HG02642 (cell line): Measurements from ENCODE around the gene MKRN1.
"Not testable (repeated sequence)": the region's sequence is repeated elsewhere in the genome, so short reads cannot be mapped to it uniquely, and the experiment has no call there.

Experiments
- ATAC-seq: cut with Tn5 transposase; IDR thresholded peaks from one replicate; pipeline ENCODE4 v1.9.1; 2021; ENCODE audit warnings: mild to moderate bottlenecking; ENCODE audit not compliant: unreplicated experiment, poor library complexity

MKRN1 gene

GRCh38 chr7:140441519-140441918, 37.8 kb downstream of the MKRN1 start:
- no peak for ATAC-seq

- ATAC-seq, result no peak
Measured at GRCh38 chr7:140440593-140440992, 38.7 kb downstream of the MKRN1 start.

DNA sequence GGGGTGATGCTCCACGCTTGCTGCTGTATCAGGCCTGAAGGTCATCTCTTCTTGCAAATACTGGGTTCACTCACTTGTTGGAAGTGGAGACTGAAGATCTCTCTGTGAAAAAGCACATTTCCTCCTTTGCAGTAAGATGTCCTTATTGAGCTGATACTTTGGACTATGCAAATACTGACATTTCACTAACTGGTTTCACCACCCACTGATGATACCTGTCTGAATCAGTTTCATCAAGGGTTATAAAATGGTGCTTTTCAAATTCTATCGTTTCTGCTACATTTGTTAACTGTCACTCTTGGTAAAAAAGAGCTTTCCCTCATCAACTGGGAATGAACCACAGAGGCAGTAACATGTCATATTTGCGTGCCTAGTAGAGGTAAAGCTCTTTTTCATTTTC, 39.9 kb downstream of the MKRN1 start:
- no peak for ATAC-seq

DNA sequence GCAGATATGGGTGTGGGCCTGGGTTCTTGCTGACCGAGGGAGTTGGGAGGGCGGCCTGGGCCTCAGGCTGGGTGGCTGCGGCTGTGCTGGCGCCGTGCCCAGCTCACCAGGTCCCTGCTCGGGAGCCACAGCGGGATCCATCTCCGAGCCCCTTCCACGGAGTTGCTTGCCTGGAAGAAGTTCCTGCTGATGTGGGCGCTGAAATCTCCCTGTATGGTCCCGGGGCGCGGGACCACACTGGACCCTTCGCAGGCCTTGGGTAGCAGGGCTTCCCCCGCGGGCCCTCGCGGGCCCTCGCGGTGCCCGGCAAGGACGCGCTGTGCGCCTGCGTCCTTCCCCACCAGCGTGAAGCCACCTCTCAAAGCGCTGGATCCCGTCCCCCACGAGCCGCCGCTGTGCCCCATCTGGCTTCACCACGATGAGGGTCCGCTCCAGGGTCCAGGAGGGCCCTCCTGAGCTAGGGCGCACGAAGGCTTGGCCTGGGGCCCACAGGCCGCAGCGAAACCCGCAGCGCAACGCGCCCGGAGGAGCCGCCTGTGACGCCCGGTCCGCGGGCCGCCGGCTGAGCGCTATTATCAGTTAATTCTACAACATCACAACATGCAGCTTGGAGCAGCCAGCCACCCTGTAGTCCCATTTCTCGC, 43.9 kb downstream of the MKRN1 start:
- no peak for ATAC-seq

- no peak for ATAC-seq
Measured at GRCh38 chr7:140433396-140433795, 45.9 kb downstream of the MKRN1 start.

DNA sequence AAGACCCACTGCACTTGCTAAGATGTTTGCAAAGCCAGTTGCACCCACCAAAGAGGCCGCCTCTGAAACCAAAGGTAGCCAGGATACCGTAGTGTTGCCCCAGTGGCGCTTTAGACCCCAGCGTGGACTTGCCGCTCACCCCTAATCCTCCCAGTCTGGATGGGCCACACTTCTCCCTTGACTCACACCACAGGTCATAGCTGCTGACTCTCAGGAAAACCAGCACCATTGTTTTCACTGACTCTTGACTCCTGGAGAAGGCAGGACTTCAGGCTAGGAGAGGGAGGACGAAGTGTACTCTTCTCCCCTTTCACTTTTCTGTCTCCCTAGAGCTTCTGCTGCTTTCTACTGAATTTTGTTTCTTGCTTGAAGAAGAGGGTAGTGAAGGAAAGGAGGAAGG, 53.2 kb downstream of the MKRN1 start:
- no peak for ATAC-seq

GRCh38 chr7:140425718-140426117, 53.6 kb downstream of the MKRN1 start:
- no peak for ATAC-seq

DNA sequence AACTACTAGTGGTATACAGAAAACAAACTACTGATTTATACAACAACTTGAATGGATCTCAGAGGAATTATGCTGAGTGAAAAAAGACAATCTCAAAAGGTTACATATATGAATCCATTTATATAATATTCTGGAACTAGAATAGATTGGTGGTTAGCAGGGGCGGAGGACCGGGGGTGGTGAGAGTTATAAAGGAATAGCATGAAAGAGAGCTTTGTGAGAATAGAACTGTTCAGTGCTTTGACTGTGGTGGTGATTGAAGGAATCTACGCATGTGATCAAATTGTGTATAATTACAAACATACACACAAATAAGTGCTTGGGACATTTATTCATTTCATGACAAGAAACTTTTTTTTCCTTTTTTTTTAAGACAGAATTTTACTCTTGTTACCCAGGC, 55.8 kb downstream of the MKRN1 start:
- ATAC-seq, result no peak

DNA sequence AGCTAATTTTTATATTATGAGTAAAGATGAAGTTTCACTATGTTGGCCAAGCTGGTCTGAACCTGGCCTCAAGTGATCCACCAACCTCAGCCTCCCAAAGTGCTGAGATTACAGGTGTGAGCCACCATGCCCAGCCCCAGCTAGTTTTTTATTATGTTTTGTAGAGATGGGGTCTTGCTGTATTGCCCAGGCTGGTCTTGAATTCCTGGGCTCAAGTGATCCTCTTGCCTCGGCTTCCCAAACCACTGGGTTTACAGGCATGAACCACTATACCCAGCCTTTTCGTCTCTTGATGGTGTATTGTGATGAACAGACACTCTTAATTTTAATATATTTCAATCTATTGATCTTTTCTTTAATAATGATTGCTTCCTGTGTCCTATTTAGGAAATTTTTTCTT, 57.8 kb downstream of the MKRN1 start:
- ATAC-seq, result no peak

DNA sequence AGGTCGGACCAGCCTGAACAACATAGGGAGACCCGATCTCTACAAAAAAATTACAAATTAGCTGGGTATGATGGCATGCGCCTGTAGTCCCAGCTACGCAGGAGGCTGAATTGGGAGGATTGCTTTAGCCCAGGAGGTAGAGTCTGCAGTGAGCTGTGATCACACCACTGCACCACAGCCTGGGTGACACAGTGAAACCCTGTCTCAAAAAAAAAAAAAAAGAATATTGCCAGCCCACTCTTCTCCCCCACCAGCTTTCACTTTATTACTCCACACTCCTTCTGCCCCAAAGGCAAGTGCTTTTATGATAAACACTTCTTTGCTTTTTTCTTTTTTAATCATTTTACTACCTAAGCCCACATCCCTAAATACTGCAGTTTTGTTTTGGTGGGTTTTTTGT, 60.7 kb downstream of the MKRN1 start:
- no peak for ATAC-seq

DNA sequence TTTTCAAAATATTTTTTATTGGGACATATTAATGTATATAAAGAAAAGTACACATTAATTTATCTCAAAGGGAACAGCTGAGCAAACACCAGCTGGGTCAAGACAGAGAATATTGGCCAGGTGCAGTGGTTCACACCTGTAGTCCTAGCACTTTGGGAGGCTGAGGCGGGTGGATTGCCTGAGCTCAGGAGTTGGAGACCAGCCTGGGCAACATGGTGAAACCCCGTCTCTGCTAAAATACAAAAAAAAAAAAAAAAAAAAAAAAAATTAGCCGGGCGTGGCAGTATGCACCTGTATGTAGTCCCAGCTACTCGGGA, 61.2 kb downstream of the MKRN1 start:
- ATAC-seq, result not testable (repeated sequence)

- no peak for ATAC-seq
Measured at GRCh38 chr7:140417456-140418155, 61.7 kb downstream of the MKRN1 start.

DNA sequence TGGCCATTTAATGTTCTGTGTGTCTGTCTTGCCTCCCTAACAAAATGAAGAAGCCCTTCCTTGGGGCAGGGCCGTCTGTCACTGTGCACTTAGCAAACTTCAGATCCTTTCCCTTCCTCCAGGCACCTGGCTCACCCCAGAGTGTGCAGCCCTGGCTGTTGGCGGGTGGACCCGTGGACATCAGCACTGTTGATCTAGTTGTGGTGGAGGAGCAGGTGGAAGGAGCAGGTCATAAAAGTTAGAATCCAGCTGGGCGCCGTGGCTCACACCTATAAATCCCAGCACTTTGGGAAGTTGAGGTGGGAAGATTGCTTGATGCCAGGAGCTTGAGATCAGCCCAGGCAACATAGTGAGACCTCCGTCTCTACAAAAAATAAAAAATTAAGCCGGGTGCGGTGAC, 62.7 kb downstream of the MKRN1 start:
- ATAC-seq, result no peak

DNA sequence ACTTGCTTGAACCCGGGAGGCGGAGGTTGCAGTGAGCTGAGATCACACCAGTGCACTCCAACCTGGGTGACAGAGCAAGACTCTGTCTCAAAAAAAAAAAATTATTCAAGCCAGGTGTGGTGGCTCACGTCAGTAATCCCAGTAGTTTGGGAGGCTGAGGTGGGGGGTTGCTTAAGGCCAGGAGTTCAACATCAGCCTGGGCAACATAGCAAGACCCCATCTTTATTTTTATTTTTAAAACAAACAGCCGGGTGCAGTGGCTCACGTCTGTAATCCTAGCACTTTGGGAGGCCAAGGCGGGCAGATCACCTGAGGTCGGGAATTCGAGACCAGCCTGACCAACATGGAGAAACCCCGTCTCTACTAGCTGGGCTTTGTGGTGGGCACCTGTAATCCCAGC, 63.5 kb downstream of the MKRN1 start:
- ATAC-seq, result not testable (repeated sequence)

GRCh38 chr7:140415361-140415760, 63.9 kb downstream of the MKRN1 start:
- no peak for ATAC-seq

DNA sequence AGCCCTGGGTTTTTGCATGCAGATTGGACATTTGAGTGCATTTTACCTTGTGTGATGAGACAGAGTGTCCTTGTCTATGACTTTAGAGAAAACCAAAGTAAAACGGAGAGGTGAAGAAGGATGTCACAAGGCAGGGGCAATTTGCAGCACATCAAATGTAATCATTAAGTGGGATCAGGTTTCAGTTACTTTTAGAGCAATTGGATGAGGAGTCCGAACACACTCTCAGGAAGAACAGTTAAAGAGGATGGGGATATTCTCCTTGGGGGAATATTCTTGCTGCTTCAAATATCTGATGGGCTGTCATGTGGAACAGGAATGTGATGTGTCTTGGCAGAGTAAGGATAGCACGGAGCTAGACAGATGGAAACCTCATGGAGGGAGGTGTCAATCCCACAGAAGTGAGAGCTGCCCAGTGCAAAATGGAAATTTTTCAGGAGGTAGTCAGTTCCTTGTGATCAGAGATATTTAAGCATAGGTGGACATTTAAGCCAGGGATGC, 74.7 kb downstream of the MKRN1 start:
- ATAC-seq, result no peak

GRCh38 chr7:140403878-140404564, 75.3 kb downstream of the MKRN1 start, which contains the start of gene RAB19:
RAB19 (plus strand) TSS chr7:140404058; CDS start chr7:140407647, 3,589 bp downstream.
- ATAC-seq, result peak; percentile 56
